ENCODE results near the gene GALNT12.

The GALNT12 gene

DNA sequence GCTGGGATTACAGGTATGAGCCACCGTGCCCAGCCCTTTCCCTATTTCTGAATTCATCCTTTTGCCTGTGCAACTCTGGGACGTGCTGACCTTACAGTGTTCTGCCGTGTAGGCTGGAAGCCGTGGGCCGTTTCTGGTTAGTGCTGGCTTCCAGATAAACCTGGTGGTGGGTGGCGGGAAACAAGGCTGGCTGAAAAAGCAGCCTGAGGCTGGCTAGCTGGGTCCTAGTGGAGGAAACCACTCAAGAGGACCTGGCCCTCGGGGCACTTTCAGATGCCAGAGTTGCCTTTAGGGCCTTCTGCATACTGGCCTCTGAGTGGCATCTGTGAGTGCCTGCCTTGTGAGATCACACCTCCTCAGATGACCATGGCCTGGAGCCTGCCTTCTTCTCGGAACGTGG lies 26.9 kb downstream of the GALNT12 start:
- DNase-seq = peak; percentile 23

DNA sequence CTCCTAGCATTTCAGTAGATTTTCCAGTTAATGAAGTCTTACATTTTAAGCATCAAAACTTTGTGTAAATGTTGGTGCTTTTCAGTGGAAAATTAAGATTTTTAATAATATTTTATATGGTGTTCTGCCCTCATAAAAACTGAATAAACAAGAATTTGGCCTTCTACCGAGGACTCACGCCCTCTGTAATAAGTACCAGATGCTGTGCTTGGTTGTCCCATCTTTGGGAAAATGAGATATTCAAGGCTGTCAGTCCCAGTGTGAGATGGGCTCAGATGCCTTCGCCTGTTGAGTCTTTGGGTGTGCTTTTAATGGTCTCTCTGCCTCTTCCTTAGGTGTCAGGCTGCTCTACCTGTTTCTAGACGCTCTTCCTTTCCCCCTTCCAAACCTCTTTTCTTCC lies 28.7 kb downstream of the GALNT12 start:
- no peak for DNase-seq

DNA sequence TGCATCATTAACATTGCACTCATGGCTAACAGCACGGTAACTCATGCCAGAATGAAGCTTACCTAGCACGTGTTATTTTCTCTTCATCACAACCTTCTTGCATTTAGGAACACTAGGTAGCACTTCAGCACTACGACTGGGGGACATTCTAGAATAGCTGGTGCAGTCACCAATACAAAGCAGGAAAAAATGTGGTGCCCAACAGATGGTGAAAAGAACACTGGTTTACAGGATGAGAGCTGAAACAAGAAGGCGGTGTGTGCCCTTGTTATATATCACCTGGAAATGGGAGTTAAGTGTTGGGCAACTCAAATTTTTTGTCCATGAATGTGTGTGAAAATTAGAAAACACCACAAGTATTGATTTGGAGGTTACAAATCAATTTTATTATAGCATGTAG lies 30.0 kb downstream of the GALNT12 start:
- DNase-seq = no peak

DNA sequence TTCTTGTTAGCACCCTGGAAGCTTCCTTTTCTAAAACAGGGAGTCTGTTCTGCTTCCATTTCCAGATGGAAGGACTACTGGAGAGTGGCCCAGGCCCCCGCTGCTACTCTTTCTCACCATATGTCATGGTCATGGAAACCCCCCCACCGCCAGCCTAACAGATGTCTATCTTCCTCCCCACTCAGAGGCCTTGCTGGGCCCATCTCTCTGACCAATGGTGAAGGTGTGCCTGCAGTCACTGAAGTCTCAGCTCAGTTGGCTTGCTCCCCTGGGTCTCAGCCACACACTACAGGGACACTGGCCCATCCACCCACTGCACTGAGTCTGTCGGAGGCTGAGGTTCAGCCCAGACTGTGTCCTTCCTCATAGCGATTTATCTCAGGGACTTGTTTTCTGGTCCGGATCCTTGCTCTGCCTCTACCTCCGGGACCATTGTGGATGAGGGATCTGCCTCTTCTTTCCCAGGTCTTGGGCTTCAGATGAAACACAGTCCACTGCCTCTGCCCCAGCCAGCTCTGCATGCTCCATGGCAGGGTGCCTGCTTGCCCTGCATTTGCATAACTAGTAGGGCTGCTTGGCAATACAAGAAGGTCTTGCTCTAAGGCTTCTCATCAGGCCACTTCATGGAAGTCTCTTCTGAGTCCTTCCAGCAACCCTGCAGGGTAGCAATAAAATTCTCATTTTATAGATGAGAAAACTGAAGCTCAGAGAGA lies 30.8 kb downstream of the GALNT12 start:
- no peak for DNase-seq

DNA sequence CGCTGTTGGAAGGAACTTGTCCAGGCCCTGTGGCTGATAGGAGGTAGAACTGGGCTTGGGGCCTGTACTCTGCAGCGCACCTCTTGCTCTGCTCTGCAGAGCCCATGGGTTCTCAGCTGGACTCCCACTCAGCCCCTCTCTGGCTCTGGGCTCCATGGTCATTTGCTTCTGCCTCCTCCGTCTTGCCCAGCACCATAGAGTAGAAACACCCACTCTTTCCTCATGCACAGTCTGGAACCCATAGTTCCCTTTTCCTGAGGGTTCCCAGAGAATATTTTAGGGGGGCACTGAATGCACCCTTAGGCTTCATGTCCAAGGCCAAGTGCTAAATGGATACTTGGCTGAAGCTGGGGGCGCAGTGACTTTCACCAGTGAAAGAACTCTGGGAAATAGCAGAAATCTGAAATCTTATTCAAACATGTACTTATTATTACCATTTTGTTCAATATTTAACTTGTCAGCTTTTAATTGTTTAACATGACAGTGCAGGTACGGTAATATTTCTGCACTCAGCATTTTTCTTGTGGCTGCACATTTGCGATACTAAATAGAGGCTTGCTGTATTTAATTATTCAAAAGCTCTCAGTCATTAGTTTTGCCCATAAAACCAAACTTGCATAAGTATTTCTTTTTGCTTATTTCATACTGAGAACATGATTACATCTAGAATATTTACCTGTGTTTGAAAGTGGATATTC lies 31.5 kb downstream of the GALNT12 start:
- DNase-seq = no peak

DNA sequence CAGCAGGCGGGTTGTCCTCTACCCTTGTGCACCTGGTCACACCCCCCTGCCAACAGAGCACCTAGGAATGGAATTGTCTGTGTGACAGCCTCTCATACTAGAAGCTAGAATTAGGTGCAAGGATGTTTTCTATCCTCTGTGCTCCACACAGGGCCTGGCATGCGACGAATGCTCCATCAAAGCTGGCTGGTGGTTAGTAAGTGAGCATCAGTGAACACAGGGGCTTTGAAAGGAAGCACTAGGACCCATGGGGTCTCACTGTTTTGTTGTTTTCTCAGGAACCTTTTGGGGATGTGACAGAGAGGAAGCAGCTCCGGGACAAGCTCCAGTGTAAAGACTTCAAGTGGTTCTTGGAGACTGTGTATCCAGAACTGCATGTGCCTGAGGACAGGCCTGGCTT lies 32.3 kb downstream of the GALNT12 start:
- DNase-seq = no peak

DNA sequence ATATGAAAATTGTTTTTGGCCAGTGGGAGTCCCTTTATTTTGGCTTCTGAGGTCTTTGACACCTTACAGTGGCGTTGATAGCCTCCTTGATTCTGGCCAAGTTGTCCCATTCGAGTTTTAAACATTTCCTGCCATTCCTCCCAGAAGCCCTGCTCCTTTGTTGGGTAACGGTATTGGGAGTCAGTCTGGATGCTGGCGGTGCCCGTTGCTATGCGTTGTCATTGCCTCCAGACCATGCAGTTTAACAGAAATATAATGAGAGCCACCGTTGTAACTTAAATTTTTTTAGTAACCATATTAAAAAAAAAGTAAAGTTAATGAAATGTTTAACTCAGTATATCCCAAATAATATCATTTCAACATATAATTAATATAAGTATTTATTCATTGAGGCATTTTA lies 35.0 kb downstream of the GALNT12 start:
- no peak for DNase-seq

DNA sequence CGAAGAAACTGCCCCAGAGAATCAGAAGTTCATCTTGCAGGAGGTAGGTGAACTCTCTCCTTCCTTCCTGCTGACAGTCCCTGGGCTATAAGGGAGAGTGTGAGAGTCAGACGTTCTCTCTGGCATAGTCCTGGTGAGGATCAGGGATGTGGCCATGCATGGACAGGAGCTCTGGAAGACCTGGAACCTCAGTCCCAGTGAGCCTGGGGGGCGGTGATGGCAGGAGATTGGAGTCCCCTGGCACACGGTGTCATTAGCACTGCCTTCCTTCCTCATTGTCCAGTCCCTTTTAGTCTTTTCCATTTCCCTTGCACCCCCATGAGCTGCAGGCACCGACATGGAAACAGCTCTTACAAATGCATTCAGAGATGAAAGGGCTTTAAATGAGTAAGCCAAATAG lies 38.6 kb downstream of the GALNT12 start:
- no peak for DNase-seq

DNA sequence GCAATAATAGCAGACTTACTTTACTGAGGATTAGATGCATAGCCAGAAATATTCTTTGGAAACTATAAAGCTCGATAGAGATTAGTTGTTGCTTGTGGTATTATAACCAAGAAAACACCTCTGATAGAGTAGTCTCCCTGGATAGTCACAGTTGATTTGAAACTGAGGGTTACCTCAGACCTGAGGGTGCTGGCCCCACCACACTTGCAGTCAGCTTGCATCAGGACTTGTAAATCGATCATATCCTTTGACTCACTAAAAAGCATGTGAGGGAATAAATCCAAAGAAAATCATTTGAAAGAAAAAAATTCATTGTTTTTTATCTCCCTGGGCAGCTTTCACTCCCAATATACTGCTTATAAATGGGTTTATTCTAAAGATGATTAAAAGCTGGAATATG lies 39.4 kb downstream of the GALNT12 start:
- no peak for DNase-seq

DNA sequence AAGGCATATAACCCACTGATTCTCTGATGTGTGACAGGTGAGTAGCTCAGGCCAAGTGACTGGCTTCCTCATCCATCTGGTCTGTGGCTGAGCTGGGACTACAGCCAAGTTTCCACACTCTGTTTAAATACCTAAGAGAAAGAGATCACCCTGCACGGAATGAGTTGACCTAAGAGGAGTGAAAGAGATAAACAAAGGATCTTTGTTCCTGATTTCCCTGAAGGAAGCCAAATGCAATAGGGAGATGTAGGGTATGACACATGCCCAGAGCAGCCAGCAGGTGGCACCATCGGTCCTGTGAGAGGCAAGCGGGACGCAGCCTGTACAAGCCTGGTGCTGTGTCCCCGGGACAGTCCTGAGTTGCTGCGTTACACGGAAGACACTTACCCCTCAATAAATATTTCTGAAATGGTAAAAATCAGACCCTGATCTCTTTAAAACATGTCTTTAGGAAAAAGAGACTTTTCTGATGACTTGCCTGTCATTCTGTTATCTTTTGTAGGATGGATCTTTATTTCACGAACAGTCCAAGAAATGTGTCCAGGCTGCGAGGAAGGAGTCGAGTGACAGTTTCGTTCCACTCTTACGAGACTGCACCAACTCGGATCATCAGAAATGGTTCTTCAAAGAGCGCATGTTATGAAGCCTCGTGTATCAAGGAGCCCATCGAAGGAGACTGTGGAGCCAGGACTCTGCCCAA lies 41.1 kb downstream of the GALNT12 start:
- peak; percentile 85 for DNase-seq

DNA sequence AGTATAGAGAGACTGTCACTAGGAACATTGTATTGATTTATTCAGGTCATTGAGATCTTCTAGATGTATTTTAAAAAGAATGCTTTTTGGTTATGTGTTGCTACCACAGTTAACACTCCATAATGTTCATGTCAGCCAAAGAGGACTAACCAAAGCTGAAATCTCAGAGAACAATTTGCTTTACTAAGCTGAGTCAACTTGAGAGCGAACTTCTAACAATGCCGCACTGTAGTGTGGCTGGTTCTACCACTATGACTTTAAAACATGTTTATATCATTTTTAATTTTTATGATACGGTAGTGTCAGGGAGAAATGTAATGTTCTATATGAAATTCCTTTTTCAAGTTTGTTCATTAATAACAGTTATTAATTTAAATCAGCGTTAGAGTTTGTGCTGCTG lies 42.1 kb downstream of the GALNT12 start:
- DNase-seq = no peak

DNA sequence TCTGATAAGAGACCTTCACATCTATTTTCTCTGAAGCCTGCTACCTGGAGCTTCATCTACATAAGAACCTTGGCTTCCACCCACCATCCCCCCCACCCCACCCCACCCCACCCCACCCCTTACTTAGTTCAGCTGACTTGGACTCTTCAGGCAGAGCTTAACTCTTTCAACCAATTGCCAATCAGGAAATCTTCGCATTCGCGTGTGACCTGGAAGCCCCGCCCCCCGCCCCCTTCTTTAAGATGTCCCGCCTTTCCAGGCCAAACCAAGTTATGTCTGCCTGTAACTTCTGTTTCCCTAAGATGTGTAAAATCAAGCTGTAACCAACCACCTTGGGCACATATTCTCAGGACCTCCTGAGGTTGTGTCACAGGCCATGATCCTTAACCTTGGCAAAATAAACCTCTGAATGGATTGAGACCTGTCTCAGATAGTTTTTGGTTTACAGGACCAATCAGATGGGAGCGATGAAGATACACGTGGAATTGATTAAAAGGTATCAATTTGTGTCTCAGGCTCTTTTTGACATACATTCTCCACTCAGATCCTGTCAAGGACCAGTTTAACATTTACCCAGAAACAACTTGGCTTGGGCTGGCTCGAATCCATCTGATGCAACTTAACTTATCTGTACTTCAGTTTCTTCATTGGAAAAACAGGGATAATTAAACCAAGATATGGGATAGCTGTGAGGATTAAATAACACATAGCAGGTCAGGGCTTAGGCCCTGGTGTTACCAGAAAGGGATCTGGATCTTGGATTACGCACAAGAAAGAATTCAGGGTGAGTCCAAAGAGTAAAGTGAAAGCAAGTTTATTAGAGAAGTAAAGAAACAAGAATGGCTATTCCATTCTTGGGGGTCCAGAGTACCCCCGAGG lies 43.6 kb downstream of the GALNT12 start:
- no peak for DNase-seq

DNA sequence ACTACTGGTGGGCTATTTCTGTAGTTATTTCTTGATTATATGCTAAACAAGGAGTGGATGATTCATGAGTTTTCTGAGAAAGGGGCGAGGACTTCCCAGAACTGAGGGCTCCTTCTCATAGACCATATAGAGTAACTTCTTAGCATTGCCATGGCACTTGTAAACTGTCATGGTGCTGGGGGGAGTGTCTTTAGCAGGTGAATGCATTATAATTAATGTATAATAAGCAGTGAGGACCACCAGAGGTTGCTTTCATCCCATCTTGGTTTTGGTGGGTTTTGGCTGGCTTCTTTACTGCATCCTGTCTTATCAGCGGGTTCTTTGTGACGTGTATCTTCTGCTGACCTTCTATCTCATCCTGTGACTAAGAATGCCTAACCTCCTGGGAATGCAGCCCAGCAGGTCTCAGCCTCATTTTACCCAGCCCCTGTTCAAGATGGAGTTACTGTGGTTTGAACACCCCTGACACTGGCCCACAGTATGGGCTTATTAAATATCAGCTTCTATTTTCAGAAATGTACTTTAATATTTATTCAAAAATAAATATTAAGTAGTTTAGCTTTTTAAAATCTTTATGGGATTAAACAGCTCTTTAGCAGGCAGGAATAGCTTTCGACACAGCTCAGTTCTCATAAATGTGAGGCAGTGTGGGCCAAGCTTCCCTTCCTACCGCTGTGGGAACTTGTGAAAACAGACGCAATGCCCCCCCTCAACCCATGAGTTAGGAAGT lies 44.4 kb downstream of the GALNT12 start:
- DNase-seq = peak; percentile 15

DNA sequence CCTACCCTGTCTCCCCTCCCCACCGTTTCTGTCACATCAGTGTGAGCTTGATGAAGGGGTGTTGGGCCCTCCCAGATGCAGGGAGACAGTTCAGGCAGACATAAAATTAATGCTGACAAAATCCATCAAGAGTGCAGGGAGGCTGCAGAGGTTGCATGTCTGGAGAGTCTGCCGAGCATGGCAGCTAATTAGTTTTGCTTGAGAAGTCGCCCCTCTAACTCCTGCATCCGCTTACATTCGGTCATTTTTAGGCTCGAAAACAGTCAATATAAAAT lies 44.9 kb downstream of the GALNT12 start:
- DNase-seq = no peak

DNA sequence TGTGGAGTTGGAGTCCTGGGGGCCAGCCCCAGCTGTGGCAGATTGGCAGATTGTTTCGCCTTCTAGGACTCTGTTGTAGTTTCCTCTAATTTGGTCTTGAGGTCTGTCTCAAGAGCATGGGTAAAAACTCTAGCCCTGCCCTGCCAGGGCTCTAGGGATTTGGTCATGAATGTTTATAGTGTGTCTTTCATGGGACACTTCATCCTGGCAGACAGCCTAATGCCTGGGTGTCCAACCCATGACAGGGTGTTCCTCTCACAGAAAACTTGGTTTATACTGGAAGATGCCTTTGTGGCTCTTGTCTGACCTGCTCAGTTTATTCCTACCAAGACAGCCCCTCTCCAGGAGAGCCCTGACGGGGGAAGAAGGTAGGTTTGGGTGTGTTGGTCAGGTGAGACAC lies 45.5 kb downstream of the GALNT12 start:
- DNase-seq = no peak

DNA sequence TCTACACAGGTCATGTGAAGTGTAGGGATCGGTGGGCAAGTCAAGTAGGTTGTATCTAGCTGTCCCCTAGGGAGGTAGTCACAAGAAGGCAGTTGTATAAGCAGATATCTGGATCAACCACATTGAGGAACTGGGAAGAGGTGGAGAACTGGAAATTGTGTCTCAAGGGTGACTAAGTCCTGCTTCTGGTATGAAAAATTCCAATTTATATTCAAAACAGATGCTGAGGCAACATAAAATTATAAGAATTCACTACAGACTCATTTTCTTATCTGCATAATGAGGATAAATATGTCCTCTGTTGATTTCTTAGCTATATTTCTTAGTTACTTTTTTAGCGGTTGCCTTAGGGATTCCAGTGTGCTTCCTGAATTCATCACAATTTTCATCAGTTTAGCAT lies 46.8 kb downstream of the GALNT12 start:
- DNase-seq = peak; percentile 52

DNA sequence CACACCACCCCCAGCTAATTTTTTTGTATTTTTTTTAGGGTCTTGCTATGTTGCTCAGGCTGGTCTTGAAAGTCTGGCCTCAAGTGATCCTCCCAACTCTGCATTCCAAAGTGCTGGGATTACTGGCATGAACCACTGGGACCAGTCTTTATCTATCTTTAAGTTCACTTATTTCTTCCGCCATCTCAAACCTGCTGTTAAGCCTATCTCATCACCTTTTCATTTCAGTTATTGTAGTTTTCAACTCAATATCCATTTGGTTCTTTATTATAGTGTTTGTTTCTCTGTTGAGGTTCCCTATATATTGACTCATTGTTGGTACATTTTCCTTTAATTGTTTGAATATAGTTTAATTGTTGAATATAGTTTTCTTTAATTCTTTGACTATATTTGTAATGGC lies 48.1 kb downstream of the GALNT12 start:
- no peak for DNase-seq

DNA sequence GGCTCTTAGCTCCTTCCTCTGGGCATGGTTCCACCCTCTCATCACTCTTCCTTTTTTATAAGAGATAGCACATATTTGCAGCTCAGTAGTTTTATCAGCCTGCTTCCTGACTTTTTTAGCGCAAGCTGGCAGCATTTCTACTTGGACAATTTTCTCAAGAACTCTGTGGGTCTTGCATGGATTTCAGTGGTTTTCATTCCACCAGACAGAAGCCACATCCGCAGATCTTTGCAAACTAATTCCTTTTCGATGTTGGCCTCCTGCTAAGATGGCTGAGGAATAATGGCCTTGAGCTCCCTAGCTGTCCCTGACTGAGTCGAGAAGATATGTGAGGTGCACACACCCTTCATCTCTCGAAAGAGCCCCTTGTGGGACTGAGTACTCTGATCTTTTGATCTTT lies 49.5 kb downstream of the GALNT12 start:
- peak; percentile 34 for DNase-seq

DNA sequence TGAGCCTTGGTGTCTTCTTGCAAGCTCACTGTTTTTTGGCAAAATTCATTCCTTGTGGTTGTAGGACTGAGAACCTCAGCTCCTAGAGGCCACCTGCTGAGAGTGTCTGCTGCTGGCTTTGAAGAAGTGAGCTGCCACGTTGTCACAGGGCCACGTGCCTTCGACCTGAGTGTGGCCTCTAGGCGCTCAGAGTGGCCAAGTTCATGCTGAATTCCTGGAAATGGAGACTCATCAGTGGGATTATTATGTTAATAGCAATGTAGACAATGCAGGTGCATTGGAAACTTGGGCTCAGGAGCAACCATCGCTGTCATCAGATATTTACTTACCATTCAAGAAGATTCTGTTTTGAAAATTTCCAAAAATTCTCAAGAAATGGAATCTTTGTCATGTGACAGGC lies 52.5 kb downstream of the GALNT12 start:
- no peak for DNase-seq

DNA sequence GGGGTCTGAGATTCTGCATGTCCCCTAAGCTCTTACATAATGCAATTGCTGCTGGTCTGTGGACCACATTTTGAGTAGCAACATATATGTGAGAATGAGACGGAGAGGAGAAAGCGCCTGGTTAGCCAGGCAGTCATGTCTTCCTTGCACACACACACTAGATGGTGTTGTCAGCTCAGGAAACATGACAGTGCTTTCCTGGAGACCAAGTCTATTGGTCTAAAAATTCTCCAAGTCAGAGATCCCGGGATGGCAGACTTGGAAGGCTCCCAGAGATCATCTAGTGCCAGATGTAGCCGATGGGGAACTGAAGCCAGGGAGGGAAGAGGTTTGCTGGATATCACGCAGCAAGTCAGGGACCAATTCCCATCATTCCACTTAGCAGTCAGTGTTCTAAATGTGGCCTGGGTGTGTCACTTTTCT lies 53.4 kb downstream of the GALNT12 start:
- peak; percentile 95 for DNase-seq

DNA sequence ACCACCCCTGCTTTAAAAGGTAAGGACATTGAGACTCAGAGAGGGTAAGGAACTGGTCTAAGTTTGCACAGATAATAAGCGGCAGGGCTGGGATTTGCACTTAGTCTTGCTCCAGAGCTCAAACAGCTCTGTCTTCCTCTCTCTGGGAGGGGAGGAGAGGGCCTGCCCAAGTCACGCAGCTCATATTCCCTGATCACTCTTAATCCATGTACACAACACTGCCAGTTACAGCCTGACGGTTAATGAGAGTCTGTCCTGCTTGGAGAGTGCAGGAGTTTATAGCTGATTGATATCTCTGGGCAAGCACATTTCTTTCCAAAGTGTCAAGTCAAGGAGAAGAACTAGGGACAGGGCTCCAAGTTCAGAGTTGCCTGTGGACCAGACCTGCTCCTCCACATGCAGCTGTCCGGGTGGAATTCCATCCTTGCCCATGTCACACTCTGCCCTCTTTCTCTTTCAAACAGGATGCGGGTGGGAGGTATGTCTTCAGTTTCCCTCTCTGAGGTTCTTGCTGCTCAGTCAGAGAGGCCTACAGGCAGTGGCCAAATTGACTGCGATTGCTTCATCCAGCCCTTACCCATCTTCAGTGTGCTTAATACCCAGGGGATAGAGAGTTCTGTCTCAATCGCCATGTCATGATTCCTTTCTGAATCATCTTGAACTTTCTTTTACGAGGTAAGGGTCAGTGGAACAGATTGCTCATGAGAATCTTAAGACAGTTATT lies 54.5 kb downstream of the GALNT12 start:
- peak; percentile 98 for DNase-seq

DNA sequence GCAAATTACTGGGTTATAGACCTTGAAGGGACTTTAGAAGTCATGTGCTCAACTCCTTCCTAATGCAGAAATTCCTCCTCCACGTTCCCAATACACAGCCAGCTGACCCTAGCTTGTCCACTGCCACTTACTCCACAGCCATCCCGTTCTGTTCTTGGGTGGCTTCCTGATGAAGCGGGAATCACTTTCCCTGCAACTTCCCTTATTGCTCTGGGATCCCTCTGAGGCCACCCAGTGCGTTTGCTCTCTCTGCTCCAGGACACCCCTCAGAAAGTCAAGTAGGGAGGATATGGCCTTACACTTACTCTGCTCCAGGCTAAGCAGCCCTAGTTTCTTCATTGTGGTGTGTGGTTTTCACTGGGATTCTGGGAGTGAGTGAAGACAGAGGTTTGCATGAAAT lies 55.5 kb downstream of the GALNT12 start:
- no peak for DNase-seq

All from EL (cell line).